HCT116 (cell line): Measurements from ENCODE around the gene KCNMB1. TPM values are rescaled to one million over a fixed set of nuclear protein-coding genes. Genes with fewer than 3 reads are reported as not detected.

Source experiments
- ATAC-seq: fragments of 200-7000 bp; cut with Tn5 transposase; 2 replicates; pipeline ENCODE4 v1.9.1; 2020; ENCODE audit warnings: mild to moderate bottlenecking, moderate library complexity
- BruUV-seq: library from RNA; stranded (reverse); fragments of 400-500 nt; replicated peaks from 2 replicates; lab custom pipeline; 2021; lab: Mats Ljungman, UMichigan
- CTCF ChIA-PET: fragments of 300-600 bp; sonication (Branson Sonifier 250); formaldehyde crosslinking; loops from one replicate; lab custom pipeline; 2021; ENCODE audit warnings: antibody characterized with exemption; lab: Charles Lee
- POLR2A ChIA-PET: fragments of 300-600, 350-600 bp; sonication (Branson Sonifier 250); formaldehyde crosslinking; loops from one replicate; lab custom pipeline; 2021; ENCODE audit warnings: antibody characterized with exemption; lab: Charles Lee
- RAD21 ChIA-PET, 2 experiments: fragments of 300-600 bp; sonication (Branson Sonifier 250); formaldehyde crosslinking; loops; one replicate each; lab custom pipeline; 2023; ENCODE audit warnings: low total read pairs in 2 of 2; ENCODE audit not compliant: uncharacterized antibody in 2 of 2, unreplicated experiment in 2 of 2, low non-redundant PET in 1 of 2; lab: Charles Lee
- DNase-seq: peaks from one replicate; pipeline ENCODE4 v3.0.0-alpha.2; 2010; ENCODE audit warnings: low read depth, low spot score
- H2AFZ ChIP-seq: fragments of 200-600 bp; shearing (Covaris generic), sonication (generic); 2 replicates; pipeline ENCODE4 v1.6.1; 2017; ENCODE audit warnings: low read depth, mixed run types, mixed read lengths, antibody characterized with exemption, low read length; ENCODE audit not compliant: poor library complexity, severe bottlenecking
- H3K27ac ChIP-seq: 2 replicates; pipeline ENCODE4 v1.5.1; 2012; ENCODE audit warnings: low read depth, low read length
- H3K27me3 ChIP-seq: fragments of 200-600 bp; sonication (generic); 2 replicates; pipeline ENCODE4 v1.6.1; 2016; ENCODE audit warnings: mixed run types, low read length, mixed read lengths; ENCODE audit not compliant: insufficient read depth
- H3K36me3 ChIP-seq, 2 experiments: fragments of 200-500 bp in 1 of 2; fragments of 200-600 bp in 1 of 2; sonication (Bioruptor generic) in 1 of 2; sonication (generic) in 1 of 2; 2 replicates each; pipeline versions ENCODE4 v1.5.1 to v1.6.1; 2014 to 2016; ENCODE audit warnings: low read length in 2 of 2, inconsistent platforms in 1 of 2, mixed read lengths in 1 of 2, mixed run types in 1 of 2; ENCODE audit not compliant: insufficient read depth in 2 of 2, control insufficient read depth in 1 of 2
- H3K4me1 ChIP-seq, 2 experiments: fragments of 200-600 bp in 1 of 2; sonication (generic) in 1 of 2; 2 replicates each; pipeline versions ENCODE4 v1.5.1 to v1.6.1; 2012 to 2017; ENCODE audit warnings: low read length in 2 of 2, inconsistent platforms in 1 of 2, mild to moderate bottlenecking in 1 of 2, mixed read lengths in 1 of 2, mixed run types in 1 of 2, moderate library complexity in 1 of 2; ENCODE audit not compliant: insufficient read depth in 2 of 2, control insufficient read depth in 1 of 2
- H3K4me2 ChIP-seq: fragments of 200-600 bp; sonication (generic); 2 replicates; pipeline ENCODE4 v1.6.1; 2017; ENCODE audit warnings: mixed run types, low read length, mixed read lengths
- H3K4me3 ChIP-seq, 2 experiments: fragments of 200-600 bp in 1 of 2; sonication (generic) in 1 of 2; replicated peaks in 1 of 2; 2 replicates each; pipeline ENCODE4 v1.5.1; 2011 to 2016; ENCODE audit warnings: low read length in 2 of 2, control low read depth in 1 of 2, low read depth in 1 of 2, mild to moderate bottlenecking in 1 of 2, mixed read lengths in 1 of 2, mixed run types in 1 of 2
- H3K79me2 ChIP-seq: fragments of 200-600 bp; sonication (generic); 2 replicates; pipeline ENCODE4 v1.6.1; 2017; ENCODE audit warnings: mild to moderate bottlenecking, mixed run types, low read length, moderate library complexity, mixed read lengths; ENCODE audit not compliant: insufficient read depth
- H3K9ac ChIP-seq: fragments of 200-600 bp; sonication (generic); 2 replicates; pipeline ENCODE4 v1.6.1; 2016; ENCODE audit warnings: low read length, mixed read lengths
- H3K9me2 ChIP-seq: fragments of 200-600 bp; sonication (generic), shearing (Covaris generic); 2 replicates; pipeline ENCODE4 v1.6.1; 2017; ENCODE audit warnings: mixed run types, mild to moderate bottlenecking, moderate library complexity; ENCODE audit not compliant: insufficient read depth
- H3K9me3 ChIP-seq, 2 experiments: fragments of 200-500 bp in 1 of 2; fragments of 200-600 bp in 1 of 2; sonication (Bioruptor generic) in 1 of 2; sonication (generic) in 1 of 2; 2 replicates each; pipeline ENCODE4 v1.6.1; 2014 to 2017; ENCODE audit warnings: low read length in 2 of 2, mixed read lengths in 2 of 2, inconsistent platforms in 1 of 2, low read depth in 1 of 2, mild to moderate bottlenecking in 1 of 2, mixed run types in 1 of 2, moderate library complexity in 1 of 2; ENCODE audit not compliant: control insufficient read depth in 1 of 2, insufficient read depth in 1 of 2
- H4K20me1 ChIP-seq: fragments of 200-600 bp; sonication (generic), shearing (Covaris generic); 2 replicates; pipeline ENCODE4 v1.6.1; 2017; ENCODE audit warnings: mixed run types, mild to moderate bottlenecking, moderate library complexity; ENCODE audit not compliant: insufficient read depth
- EGR1 ChIP-seq: IDR thresholded peaks from 2 replicates; pipeline ENCODE4 v1.6.1; 2012; ENCODE audit warnings: low read depth
- ELF1 ChIP-seq: IDR thresholded peaks from 2 replicates; pipeline ENCODE4 v1.6.1; 2012; ENCODE audit warnings: low read depth, borderline replicate concordance
- EZH2 ChIP-seq: fragments of 200-600 bp; sonication (generic); IDR thresholded peaks from 2 replicates; pipeline ENCODE4 v1.6.1; 2017; ENCODE audit warnings: antibody characterized with exemption, mixed run types
- JUND ChIP-seq: IDR thresholded peaks from 2 replicates; pipeline ENCODE4 v1.6.1; 2012
- POLR2AphosphoS5 ChIP-seq: IDR thresholded peaks from 2 replicates; pipeline ENCODE4 v1.6.1; 2011; ENCODE audit warnings: mild to moderate bottlenecking, low read depth, low read length, moderate library complexity
- YY1 ChIP-seq: IDR thresholded peaks from 2 replicates; pipeline ENCODE4 v1.6.1; 2011; ENCODE audit warnings: low read length, low read depth, moderate library complexity, mild to moderate bottlenecking; ENCODE audit not compliant: insufficient replicate concordance; ENCODE audit errors: extremely low read depth
- intact Hi-C: fragments of 100-400 bp; cut with micrococcal nuclease; formaldehyde crosslinking; loops from 2 replicates; pipeline ENCODE4 v1.10.0; 2022
- total RNA-seq: library from RNA; stranded (reverse); gene quantifications from one replicate; pipeline ENCODE4 v1.2.1, GENCODE V29; 2021; ENCODE audit not compliant: unreplicated experiment
- TF ChIP-seq, protein P1 (sequence below): IDR thresholded peaks from 2 replicates; pipeline ENCODE4 v1.6.1; 2012; ENCODE audit warnings: low read depth
- TF ChIP-seq, protein P2 (sequence below): IDR thresholded peaks from 2 replicates; pipeline ENCODE4 v1.6.1; 2012
- TF ChIP-seq, protein P3 (sequence below): IDR thresholded peaks from 2 replicates; pipeline ENCODE4 v1.6.1; 2011; ENCODE audit warnings: mild to moderate bottlenecking, low read length, moderate library complexity; ENCODE audit not compliant: insufficient replicate concordance; ENCODE audit errors: extremely low read depth

KCNMB1 gene
- total RNA-seq, 1 experiment from 2014 or later: not detected

DNA sequence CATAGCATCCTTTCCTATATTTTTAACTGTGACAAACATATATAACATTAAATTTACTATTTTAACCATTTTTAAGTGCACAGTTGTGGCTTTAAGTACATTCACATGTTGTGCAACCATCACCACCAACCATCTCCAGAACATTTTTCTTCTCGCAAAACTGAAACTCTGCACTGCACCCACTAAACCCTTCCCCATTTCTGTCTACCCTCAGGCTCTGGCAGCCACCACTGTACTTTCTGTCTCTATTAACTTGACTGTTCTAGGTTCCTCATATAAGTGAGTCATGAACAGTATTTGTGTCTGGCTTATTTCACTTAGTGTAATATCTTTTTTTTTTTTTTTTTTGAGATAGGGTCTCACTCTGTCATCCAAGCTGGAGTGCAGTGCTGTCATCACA, 25.5 kb downstream of the KCNMB1 start:
- no peak for DNase-seq
- ATAC-seq: no peak
- Histone ChIP-seq H3K4me2 (no peak overlapping the region), H3K27me3 (peaks cover 5% of the 10 kb centered on the region), H2AFZ (no peak overlapping the region), H3K36me3 (no peaks in the 10 kb centered on the region), H3K9me2 (no peaks in the 10 kb centered on the region), H4K20me1 (no peaks in the 10 kb centered on the region), H3K79me2 (no peaks in the 10 kb centered on the region), H3K4me1 (no peaks in the 10 kb centered on the region), H3K9me3 (no peaks in the 10 kb centered on the region), H3K4me3 (no peak overlapping the region), H3K9ac (no peak overlapping the region), H3K27ac (no peak overlapping the region)
- TF ChIP-seq, protein P1, sequence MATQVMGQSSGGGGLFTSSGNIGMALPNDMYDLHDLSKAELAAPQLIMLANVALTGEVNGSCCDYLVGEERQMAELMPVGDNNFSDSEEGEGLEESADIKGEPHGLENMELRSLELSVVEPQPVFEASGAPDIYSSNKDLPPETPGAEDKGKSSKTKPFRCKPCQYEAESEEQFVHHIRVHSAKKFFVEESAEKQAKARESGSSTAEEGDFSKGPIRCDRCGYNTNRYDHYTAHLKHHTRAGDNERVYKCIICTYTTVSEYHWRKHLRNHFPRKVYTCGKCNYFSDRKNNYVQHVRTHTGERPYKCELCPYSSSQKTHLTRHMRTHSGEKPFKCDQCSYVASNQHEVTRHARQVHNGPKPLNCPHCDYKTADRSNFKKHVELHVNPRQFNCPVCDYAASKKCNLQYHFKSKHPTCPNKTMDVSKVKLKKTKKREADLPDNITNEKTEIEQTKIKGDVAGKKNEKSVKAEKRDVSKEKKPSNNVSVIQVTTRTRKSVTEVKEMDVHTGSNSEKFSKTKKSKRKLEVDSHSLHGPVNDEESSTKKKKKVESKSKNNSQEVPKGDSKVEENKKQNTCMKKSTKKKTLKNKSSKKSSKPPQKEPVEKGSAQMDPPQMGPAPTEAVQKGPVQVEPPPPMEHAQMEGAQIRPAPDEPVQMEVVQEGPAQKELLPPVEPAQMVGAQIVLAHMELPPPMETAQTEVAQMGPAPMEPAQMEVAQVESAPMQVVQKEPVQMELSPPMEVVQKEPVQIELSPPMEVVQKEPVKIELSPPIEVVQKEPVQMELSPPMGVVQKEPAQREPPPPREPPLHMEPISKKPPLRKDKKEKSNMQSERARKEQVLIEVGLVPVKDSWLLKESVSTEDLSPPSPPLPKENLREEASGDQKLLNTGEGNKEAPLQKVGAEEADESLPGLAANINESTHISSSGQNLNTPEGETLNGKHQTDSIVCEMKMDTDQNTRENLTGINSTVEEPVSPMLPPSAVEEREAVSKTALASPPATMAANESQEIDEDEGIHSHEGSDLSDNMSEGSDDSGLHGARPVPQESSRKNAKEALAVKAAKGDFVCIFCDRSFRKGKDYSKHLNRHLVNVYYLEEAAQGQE: no peak
- no peak for TF ChIP-seq EGR1
- no peak for TF ChIP-seq POLR2AphosphoS5
- TF ChIP-seq, protein P2, sequence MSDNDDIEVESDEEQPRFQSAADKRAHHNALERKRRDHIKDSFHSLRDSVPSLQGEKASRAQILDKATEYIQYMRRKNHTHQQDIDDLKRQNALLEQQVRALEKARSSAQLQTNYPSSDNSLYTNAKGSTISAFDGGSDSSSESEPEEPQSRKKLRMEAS: no peak
- no peak for TF ChIP-seq ELF1
- BruUV-seq: no TSS peak
- intact Hi-C loops: no loop called here
- POLR2A ChIA-PET: no interaction called here
- CTCF ChIA-PET: no interaction called here
- RAD21 ChIA-PET: no interaction called here

DNA sequence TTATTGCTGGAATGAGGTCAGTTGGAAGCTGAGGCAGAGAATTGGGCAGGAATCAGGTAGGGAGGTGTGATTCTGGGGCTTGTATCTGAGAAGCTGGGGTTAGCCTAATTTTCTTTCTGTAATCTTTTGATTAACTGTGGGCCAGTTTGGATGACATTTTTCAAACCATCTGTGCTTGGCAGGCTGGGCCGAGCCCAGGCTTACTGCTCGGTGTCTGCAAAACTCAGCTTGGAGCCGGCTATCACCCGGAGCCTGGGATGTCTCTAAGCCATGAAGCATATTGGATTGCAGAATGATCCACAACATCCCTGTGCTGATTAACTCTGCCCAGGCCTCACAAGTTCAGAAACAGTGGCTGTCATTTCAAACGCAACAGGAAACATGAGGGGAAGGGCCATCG, 26.5 kb downstream of the KCNMB1 start:
- Histone ChIP-seq H3K4me3 (no peak overlapping the region), H3K9me2 (no peaks in the 10 kb centered on the region), H3K9ac (no peak overlapping the region), H3K79me2 (no peaks in the 10 kb centered on the region), H2AFZ (no peak overlapping the region), H3K9me3 (no peaks in the 10 kb centered on the region), H3K36me3 (no peaks in the 10 kb centered on the region), H3K27me3 (no peaks in the 10 kb centered on the region; the same call in 1 of the 2 replicates), H3K4me2 (no peak overlapping the region), H3K4me1 (no peaks in the 10 kb centered on the region), H4K20me1 (no peaks in the 10 kb centered on the region), H3K27ac (no peak overlapping the region)
- CTCF ChIA-PET: no interaction called here
- no peak for DNase-seq
- intact Hi-C loops: no loop called here
- RAD21 ChIA-PET: no interaction called here
- no TSS peak for BruUV-seq
- no peak for ATAC-seq
- POLR2A ChIA-PET: no interaction called here
- TF ChIP-seq YY1 (no peak), JUND (no peak), EZH2 (no peak)
- TF ChIP-seq, protein P2: no peak
- TF ChIP-seq, protein P1: no peak
- TF ChIP-seq, protein P3, sequence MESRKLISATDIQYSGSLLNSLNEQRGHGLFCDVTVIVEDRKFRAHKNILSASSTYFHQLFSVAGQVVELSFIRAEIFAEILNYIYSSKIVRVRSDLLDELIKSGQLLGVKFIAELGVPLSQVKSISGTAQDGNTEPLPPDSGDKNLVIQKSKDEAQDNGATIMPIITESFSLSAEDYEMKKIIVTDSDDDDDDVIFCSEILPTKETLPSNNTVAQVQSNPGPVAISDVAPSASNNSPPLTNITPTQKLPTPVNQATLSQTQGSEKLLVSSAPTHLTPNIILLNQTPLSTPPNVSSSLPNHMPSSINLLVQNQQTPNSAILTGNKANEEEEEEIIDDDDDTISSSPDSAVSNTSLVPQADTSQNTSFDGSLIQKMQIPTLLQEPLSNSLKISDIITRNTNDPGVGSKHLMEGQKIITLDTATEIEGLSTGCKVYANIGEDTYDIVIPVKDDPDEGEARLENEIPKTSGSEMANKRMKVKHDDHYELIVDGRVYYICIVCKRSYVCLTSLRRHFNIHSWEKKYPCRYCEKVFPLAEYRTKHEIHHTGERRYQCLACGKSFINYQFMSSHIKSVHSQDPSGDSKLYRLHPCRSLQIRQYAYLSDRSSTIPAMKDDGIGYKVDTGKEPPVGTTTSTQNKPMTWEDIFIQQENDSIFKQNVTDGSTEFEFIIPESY: no peak
